Right cardiac atrium (tissue), 5 donors: Measurements from ENCODE around the gene TUBGCP4. TPM values are rescaled to one million over a fixed set of nuclear protein-coding genes. Genes with fewer than 3 reads are reported as not detected.
A peak's percentile ranks its signal among the peaks of the same experiment; 100 is the strongest.
"Not testable (repeated sequence)": the region's sequence is repeated elsewhere in the genome, so short reads cannot be mapped to it uniquely, and the experiment has no call there.

ENCODE experiments used
- ATAC-seq, 2 donors: fragments of 200-7000 bp; cut with Tn5 transposase; one replicate each; pipeline versions ENCODE4 v1.8.0 to v1.9.1; 2020; ENCODE audit warnings: moderate library complexity in 2 of 2, mild to moderate bottlenecking in 1 of 2
- DNase-seq, 3 donors: peaks; one replicate each; pipeline ENCODE4 v3.0.0-alpha.2; 2020
- H3K27ac ChIP-seq: one replicate; pipeline ENCODE4 v1.5.1; 2013; ENCODE audit warnings: mild to moderate bottlenecking, low read length, control low read depth, moderate library complexity
- H3K27me3 ChIP-seq: one replicate; pipeline ENCODE4 v1.6.1; 2013; ENCODE audit not compliant: control insufficient read depth, insufficient read depth
- H3K4me1 ChIP-seq: one replicate; pipeline ENCODE4 v1.6.1; 2013; ENCODE audit warnings: low read length; ENCODE audit not compliant: control insufficient read depth, insufficient read depth
- H3K4me3 ChIP-seq: one replicate; pipeline ENCODE4 v1.5.1; 2013; ENCODE audit warnings: low read length, control low read depth
- H3K9me3 ChIP-seq: one replicate; pipeline ENCODE4 v1.6.1; 2013; ENCODE audit warnings: low read length; ENCODE audit not compliant: control insufficient read depth
- WGBS: extraction: QIAGEN DNeasy Blood & Tissue Kit; methylation state at CpG from one replicate; pipeline ENCODE4 v1.1.7; 2013; 5-methylcytosine and 5-hydroxymethylcytosine counted together
- intact Hi-C, 4 donors: fragments of 100-400 bp; cut with DNase I; formaldehyde crosslinking; loops; one replicate each; pipeline versions ENCODE4 v1.11.0 to v1.14.0; 2022 to 2023
- polyA plus RNA-seq: library from polyadenylated mRNA; stranded (reverse); fragments of 200-250 nt; gene quantifications from one replicate; pipeline ENCODE4 v1.2.3, GENCODE V29; 2013
- total RNA-seq, 4 donors: library from RNA; stranded (reverse); fragmentation: NEBNext Ultra II Directional; extraction: Animal tissue kit (Norgen Biotek cat#: 25700); gene quantifications; one replicate each; pipeline ENCODE4 v1.2.1, GENCODE V29; 2021
- donor health status: healthy with polysubstance abuse.
- donor health status: DM: no; HTN: yes; CAD: no.
- donor health status: DM: no; HTN: no; CAD: no.
- donor health status: DM: no; HTN: yes; CAD: no; lungs with severe emphysema.
- donor health status: DM: yes; HTN: yes; CAD: no.

Gene TUBGCP4
- total and polyA plus RNA-seq, 5 donors = 5.2 to 12.4 (median 11.4) TPM

DNA sequence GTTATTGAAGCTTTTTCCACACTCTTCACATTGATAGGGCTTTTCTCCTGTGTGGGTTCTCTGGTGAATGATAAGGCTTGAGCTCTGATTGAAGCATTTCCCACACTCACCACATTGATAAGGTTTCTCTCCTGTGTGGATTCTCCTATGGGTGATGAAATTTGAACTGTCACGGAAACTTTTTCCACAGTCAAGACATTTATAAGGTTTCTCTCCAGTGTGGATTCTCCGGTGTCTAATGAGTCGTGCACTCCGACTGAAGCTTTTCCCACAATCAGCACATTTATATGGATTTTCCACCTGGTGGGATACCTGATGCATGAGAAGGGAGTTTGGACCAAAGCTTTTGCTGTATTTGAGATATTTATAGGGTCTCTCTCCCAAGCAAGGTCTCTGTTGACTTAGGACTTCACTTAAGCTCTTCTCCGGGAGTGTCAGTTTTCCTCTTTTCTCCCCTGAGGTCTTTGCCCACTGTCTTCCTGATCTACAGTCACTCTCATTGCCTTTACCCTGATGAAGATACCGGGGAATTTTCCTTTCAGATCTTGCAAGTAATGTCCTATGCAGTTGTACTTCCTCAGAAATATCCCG is 9.5 kb upstream of the TUBGCP4 start:
- intact Hi-C loops = no loop called here
- WGBS = 99% methylated on average over 7 of the region's 7 CpGs
- Histone ChIP-seq H3K4me1 (no peaks in the 10 kb centered on the region), H3K27ac (no peak overlapping the region), H3K9me3 (peaks cover 8% of the 10 kb centered on the region), H3K27me3 (no peaks in the 10 kb centered on the region), H3K4me3 (no peak overlapping the region)
- DNase-seq = no peak
- no peak for ATAC-seq

DNA sequence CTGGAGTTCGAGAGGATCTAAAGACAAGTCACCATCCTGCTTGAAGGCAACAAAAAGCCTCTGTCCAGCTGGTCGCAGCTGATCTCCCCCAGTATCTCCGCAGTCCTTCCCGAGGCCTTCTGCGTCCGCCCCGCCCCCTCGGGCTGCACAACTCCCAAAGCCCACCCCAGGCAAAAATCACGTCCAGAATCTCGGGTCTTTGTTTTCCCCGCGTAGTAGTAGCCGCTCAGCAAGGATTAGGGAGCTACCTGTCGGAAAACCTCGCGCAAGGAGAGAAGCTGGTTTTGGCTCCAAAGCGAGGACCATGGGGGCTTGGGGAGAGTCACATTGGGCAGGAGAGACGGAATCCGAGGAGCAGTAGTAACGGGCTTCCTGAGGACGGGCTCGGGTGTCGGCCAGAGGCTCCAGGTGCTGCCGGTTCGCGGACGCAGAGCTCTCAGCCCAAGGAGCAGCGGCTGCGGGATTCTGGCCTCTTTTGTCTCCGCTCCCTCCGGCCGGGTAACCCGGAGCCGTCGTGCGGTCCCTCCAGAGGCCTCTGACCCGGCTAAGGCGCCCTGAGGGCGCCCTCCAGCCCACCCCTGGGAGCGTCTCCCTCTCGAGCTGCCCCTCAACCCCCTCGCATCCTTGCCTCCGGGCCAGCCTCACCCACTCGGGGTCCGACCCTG is 459 bp upstream of the TUBGCP4 start:
- ATAC-seq = peak; percentile 74 to 76
- intact Hi-C loops = no loop called here
- Histone ChIP-seq H3K27ac (no peak overlapping the region), H3K27me3 (no peaks in the 10 kb centered on the region), H3K9me3 (no peaks in the 10 kb centered on the region), H3K4me3 (peak overlapping the region; percentile 87), H3K4me1 (peaks cover 5% of the 10 kb centered on the region)
- WGBS = under 1% methylated on average over 45 of the region's 45 CpGs
- DNase-seq = peak; percentile 29 to 53 (median 42)

DNA sequence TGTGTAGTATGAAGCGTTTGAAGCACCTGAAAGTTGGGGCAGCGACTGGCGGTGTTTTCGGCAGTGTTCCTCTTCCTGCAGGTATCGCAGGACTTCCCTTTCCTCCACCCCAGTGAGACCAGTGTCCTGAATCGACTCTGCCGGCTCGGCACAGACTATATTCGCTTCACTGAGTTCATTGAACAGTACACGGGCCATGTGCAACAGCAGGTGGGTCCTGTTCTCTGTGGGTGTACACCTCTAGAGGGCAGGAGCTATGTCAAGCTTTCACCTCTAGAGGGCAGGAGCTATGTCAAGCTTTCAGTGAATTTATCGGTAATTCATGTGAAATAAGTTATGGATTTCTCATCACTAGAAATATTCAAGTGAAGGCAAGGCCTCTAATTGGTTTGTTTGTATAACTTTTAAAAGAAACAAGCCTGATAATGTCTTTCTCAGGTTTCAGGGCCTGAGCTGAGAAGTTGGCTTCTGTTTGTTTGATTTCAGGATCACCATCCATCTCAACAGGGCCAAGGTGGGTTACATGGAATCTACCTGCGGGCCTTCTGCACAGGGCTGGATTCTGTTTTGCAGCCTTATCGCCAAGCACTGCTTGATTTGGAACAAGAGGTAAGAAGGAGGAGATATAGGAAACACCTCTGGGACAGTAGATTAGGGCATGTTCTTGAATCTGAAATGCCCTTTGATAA is 5.3 kb downstream of the TUBGCP4 start:
- no peaks in the 10 kb centered on the region for H3K4me1 ChIP-seq
- ATAC-seq = no peak
- no peak overlapping the region for H3K27ac ChIP-seq
- intact Hi-C loops = no loop called here
- peak in 1 of 3 donors; percentile 32 for DNase-seq
- H3K27me3 ChIP-seq = no peaks in the 10 kb centered on the region
- no peak overlapping the region for H3K4me3 ChIP-seq
- 80% methylated on average over 13 of the region's 13 CpGs for WGBS
- no peaks in the 10 kb centered on the region for H3K9me3 ChIP-seq

DNA sequence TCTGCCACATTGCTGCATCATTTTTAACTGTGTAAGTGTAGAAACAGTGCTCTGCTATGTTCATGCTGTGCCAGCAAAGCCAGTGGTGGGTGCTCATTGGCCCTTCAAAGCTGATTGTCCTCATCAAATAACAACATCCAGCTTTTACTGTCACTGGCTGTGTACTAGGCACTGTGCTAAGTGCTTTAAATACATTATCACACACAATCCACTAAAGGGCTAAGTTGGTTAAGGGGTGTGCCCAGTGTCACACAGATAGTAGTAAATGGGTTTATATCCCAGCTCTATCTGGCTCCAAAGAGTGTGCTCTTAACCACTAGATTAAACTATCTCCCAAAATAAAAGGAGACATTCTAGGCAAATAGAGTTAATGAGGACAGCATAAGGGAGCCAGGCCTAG is 7.7 kb downstream of the TUBGCP4 start:
- DNase-seq = no peak
- intact Hi-C loops = no loop called here
- Histone ChIP-seq H3K4me3 (no peak overlapping the region), H3K27me3 (no peaks in the 10 kb centered on the region), H3K4me1 (no peaks in the 10 kb centered on the region), H3K27ac (no peak overlapping the region), H3K9me3 (no peaks in the 10 kb centered on the region)
- no peak for ATAC-seq

DNA sequence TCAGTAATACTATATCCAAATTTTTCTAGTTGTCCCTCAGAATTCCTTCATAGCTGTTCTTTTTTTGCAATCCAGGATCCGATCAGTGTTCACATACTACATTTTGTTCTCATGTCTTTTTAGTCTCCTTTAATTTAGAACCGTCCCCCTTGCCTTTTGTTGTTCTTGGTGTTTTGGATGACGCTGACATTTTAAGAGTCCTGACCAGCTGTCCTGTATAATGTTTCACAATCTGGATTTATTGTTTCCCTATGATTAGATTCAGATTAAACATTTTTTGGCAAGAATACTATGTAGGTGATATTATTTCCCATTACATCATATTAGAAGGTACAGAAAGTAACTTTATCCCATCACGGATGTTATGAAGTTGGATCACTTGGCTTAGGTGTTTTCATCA is 11.4 kb downstream of the TUBGCP4 start:
- no peak for ATAC-seq
- WGBS = 91% methylated on average over 4 of the region's 4 CpGs
- Histone ChIP-seq H3K27ac (no peak overlapping the region), H3K9me3 (no peaks in the 10 kb centered on the region), H3K4me3 (no peak overlapping the region), H3K4me1 (no peaks in the 10 kb centered on the region), H3K27me3 (no peaks in the 10 kb centered on the region)
- DNase-seq = no peak
- intact Hi-C loops = no loop called here

- DNase-seq (no peak), ATAC-seq (no peak)
- intact Hi-C loops = no loop called here
- no peaks in the 10 kb centered on the region for H3K9me3 ChIP-seq
- H3K4me1 ChIP-seq = no peaks in the 10 kb centered on the region
- no peak overlapping the region for H3K4me3 ChIP-seq
- no peak overlapping the region for H3K27ac ChIP-seq
- no peaks in the 10 kb centered on the region for H3K27me3 ChIP-seq
- 75% methylated on average over 2 of the region's 2 CpGs for WGBS
These were observed 12.2 kb downstream of the TUBGCP4 start for GRCh38 chr15:43383070-43383469.

- intact Hi-C loops = no loop called here
- WGBS = 97% methylated on average over 8 of the region's 8 CpGs
These were observed 19.8 kb downstream of the TUBGCP4 start for GRCh38 chr15:43390723-43391122.

DNA sequence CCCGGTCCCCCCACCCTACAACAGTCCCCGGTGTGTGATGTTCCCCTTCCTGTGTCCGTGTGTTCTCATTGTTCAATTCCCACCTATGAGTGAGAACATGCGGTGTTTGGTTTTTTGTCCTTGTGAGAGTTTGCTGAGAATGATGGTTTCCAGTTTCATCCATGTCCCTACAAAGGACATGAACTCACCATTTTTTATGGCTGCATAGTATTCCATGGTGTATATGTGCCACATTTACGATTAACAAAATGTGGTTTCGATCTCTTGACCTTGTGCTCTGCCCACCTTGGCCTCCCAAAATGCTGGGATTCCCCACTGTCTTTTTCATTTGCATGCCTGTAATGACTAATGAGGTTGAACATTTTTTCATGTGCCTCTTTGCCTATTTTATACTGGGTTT is 22.7 kb downstream of the TUBGCP4 start:
- DNase-seq, H3K4me1 ChIP-seq, ATAC-seq, H3K9me3 ChIP-seq, H3K27me3 ChIP-seq, intact Hi-C loops, H3K27ac ChIP-seq, H3K4me3 ChIP-seq: not testable (repeated sequence)
- 97% methylated on average over 6 of the region's 6 CpGs for WGBS

More at GRCh38 chr15:43390723-43391122, 19.8 kb downstream of the TUBGCP4 start:
- DNase-seq = no peak
- H3K27me3 ChIP-seq = no peaks in the 10 kb centered on the region
- no peak for ATAC-seq
- H3K4me1 ChIP-seq = no peaks in the 10 kb centered on the region
- no peak overlapping the region for H3K27ac ChIP-seq
- no peaks in the 10 kb centered on the region for H3K9me3 ChIP-seq
- H3K4me3 ChIP-seq = no peak overlapping the region

- H3K4me1 ChIP-seq = no peaks in the 10 kb centered on the region
- WGBS = 89% methylated on average over 3 of the region's 3 CpGs
- DNase-seq = no peak
- H3K9me3 ChIP-seq = no peaks in the 10 kb centered on the region
- no peak overlapping the region for H3K4me3 ChIP-seq
- no peak for ATAC-seq
- intact Hi-C loops = no loop called here
- H3K27me3 ChIP-seq = no peaks in the 10 kb centered on the region
- no peak overlapping the region for H3K27ac ChIP-seq
These were observed 31.4 kb downstream of the TUBGCP4 start for GRCh38 chr15:43402255-43402654.

DNA sequence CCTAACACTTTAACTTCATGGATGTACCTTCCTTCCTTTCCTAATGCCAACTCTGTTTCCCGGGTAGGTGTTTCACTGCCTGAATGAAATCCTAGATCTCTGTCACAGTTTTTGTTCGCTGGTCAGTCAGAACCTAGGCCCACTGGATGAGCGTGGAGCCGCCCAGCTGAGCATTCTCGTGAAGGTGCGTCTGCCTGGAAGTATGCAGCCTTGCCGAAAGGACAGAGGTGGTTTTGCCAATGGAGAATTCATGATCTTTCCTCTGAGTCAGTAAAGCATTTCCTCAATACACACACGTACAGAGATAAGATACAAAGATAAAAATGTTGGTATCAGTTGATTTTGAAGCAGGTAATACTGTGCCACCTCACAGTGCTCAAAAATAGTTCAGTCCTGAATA is 32.7 kb downstream of the TUBGCP4 start:
- 85% methylated on average over 8 of the region's 8 CpGs for WGBS
- Histone ChIP-seq H3K4me3 (no peak overlapping the region), H3K27ac (no peak overlapping the region), H3K27me3 (no peaks in the 10 kb centered on the region), H3K9me3 (no peaks in the 10 kb centered on the region), H3K4me1 (no peaks in the 10 kb centered on the region)
- ATAC-seq = no peak
- no peak for DNase-seq
- intact Hi-C loops = no loop called here

- DNase-seq (no peak), ATAC-seq (no peak)
- Histone ChIP-seq H3K27me3 (no peaks in the 10 kb centered on the region), H3K27ac (no peak overlapping the region), H3K9me3 (no peaks in the 10 kb centered on the region), H3K4me1 (no peaks in the 10 kb centered on the region), H3K4me3 (no peak overlapping the region)
- WGBS = 83% methylated on average over 5 of the region's 5 CpGs
- intact Hi-C loops = no loop called here
These were observed 33.2 kb downstream of the TUBGCP4 start for GRCh38 chr15:43404130-43404529.
